Transverse colon (tissue), 4 donors: Measurements from ENCODE around the gene IQSEC3.

Source experiments
- CTCF ChIP-seq, 5 experiments: fragments of 200-600 bp in 3 of 5; fragments of 450-650 bp in 2 of 5; sonication (generic) in 3 of 5; IDR thresholded peaks; 1 replicate in 2 of 5; 2 replicates in 3 of 5; pipeline ENCODE4 v1.5.1; 2016 to 2017; ENCODE audit warnings: antibody characterized with exemption in 5 of 5, inconsistent platforms in 3 of 5, mild to moderate bottlenecking in 2 of 5, moderate library complexity in 1 of 5
- POLR2A ChIP-seq: fragments of 450-650 bp; IDR thresholded peaks from one replicate; pipeline ENCODE4 v1.6.1; 2016; ENCODE audit warnings: antibody characterized with exemption, mild to moderate bottlenecking, moderate library complexity
- POLR2AphosphoS5 ChIP-seq, 3 donors: sonication (generic); formaldehyde crosslinking; IDR thresholded peaks; one replicate each; pipeline ENCODE4 v1.6.1; 2016; ENCODE audit warnings: antibody characterized with exemption in 3 of 3

GRCh38 chr12:108594-108993, 42.0 kb downstream of the IQSEC3 start:
- no peak for TF ChIP-seq CTCF (IDR thresholded peaks at IDR 0.05)
- TF ChIP-seq POLR2A = no peak
- TF ChIP-seq POLR2AphosphoS5 (IDR thresholded peaks at IDR 0.05) = no peak
